ENCODE measurements around the gene KNDC1.

DNA sequence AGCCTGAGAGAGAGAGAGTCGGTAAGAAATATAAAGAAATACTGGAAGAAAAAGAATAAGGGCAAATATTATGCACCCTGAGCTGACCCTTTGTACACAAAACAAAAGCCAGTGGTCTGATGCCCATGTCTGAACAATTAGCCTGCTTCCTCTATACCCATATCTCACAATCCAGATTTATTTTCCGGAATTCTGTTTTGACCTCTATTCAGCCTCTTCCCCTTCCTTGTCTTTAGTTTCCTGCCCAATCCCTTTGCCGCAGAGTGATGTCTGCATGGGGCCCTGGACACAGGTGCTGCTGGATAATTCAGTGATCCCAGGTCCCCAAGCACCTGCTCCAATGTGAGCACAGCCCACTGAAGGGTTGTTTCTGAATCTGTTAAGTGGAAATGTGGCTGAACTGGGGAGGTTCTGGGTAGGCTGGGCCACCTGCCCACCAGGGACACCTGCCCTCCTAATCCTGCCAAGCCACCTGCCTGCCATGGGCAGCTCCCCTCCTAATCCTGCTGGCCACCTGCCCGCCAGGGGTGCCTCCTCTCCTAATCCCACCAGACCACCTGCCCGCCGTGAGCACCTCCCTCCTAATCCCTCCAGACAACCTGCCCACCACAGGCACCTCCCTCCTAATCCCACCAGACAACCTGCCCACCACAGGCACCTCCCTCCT, 49.3 kb upstream of the KNDC1 start:
- TF ChIP-seq, protein P1, sequence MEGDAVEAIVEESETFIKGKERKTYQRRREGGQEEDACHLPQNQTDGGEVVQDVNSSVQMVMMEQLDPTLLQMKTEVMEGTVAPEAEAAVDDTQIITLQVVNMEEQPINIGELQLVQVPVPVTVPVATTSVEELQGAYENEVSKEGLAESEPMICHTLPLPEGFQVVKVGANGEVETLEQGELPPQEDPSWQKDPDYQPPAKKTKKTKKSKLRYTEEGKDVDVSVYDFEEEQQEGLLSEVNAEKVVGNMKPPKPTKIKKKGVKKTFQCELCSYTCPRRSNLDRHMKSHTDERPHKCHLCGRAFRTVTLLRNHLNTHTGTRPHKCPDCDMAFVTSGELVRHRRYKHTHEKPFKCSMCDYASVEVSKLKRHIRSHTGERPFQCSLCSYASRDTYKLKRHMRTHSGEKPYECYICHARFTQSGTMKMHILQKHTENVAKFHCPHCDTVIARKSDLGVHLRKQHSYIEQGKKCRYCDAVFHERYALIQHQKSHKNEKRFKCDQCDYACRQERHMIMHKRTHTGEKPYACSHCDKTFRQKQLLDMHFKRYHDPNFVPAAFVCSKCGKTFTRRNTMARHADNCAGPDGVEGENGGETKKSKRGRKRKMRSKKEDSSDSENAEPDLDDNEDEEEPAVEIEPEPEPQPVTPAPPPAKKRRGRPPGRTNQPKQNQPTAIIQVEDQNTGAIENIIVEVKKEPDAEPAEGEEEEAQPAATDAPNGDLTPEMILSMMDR (IDR thresholded peaks at IDR 0.05; ENCODE audit: low read length), result no peak
- TF ChIP-seq EZH2 (IDR thresholded peaks at IDR 0.05; ENCODE audit: borderline replicate concordance, low read length), result no peak
